T-helper 9 cell (primary cell): ENCODE results near the gene EMILIN1.

ENCODE experiments used
- DNase-seq: peaks from one replicate; pipeline ENCODE4 v3.0.0-alpha.2; 2020
- total RNA-seq, 2 donors: gene quantifications; one replicate each; lab custom pipeline; 2026; lab: John Stamatoyannopoulos, UW

Gene EMILIN1
- 0.48 to 0.63 reads per million in 2 donors for total RNA-seq

DNA sequence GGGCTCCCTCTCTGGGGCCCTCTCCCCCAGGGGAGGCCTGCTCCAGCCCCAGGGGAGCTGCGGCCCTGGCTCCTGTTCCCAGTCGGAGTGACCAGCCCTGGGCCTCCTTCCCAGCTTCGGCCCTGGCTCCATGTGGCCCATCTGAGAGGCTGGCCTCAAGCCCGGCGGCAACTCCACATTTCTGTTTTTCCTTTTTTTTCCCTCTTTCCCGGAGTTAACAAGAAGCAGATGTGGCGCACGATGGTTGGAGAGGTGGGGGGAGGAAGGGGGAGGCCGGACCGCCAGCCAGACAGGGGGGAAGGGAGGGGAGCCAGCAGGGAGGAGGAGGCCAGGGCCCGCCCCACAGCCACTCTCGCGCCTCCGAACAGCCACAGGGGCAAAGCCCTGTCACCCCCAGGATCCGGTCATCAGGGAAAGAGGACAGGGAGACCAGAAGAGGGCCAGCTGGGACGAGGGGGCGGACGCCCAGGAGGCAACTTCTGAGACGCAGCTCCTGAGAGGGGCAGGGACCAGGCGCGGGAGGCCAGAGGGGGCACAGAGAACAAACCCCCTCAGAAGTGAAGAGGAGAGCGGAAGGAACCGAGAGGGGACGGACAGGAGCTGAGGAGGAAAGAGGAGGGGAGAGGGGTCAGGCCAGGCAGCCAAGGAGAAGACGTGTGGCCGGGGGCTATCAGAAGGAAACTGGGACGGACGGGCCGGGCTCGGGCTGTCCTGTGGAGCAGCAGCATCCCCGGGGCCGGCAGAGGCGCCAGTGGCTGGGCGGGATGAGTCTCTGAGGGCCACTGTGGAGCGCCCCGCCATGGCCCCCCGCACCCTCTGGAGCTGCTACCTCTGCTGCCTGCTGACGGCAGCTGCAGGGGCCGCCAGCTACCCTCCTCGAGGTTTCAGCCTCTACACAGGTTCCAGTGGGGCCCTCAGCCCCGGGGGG, at the start of gene EMILIN1:
TSS of gene EMILIN1 (plus strand) at position 349 of the 928 bp plus-strand sequence. CDS start at position 800, 451 bp downstream.
- DNase-seq = no peak

DNA sequence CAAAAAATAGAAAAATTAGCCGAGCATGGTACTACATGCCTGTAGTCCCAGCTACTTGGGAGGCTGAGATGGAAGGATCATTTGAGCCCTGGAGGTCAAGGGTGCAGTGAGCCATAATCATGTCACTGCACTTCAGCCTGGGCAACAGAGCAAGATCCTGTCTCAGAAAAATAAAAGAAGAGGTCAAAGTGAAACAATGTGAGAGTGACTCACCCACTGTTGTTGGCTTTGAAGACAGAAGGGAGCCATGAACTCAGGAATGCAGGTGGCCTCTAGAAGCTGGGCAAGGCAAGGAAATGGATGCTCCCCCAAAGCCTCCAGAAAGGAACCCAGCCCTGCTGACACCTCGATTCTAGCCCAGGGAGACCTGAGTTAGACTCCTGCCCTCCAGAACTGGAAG, 49.4 kb upstream of the EMILIN1 start:
- DNase-seq = no peak

DNA sequence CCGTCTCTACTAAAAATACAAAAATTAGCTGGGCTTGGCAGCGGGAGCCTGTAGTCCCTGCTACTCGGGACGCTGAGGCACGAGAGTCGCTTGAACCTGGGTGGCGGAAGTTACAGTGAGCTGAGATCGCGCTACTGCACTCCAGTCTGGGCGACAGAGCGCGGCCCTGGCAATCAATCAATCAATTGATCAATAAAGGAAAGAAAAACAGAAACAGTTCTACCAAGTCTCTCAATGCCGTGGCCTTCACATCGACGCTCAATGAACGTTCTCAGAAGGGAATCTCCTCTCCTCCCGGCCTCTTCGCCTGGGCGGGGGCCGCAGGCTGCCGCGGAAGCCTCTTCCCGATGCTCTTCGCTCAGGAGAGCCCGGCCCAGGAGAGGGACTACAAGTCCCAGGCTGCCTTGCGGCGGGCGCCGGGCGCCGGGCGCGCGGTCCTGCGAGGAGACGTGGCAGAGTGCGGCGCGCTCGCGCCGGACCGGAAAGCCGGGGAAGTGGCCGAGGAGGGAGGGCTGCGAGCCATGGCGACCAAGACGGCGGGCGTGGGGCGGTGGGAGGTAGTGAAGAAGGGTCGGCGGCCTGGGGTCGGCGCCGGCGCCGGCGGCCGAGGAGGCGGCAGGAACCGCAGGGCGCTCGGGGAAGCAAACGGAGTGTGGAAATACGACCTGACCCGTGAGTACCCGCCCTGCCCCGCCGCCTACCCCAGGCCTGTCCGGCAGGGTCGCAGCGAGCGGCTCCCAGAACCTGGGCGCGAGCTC, 45.7 kb upstream of the EMILIN1 start, which contains the start of gene TMEM214:
TSS of gene TMEM214 (plus strand) at position 471 of the 758 bp plus-strand sequence. CDS start at position 522, 51 bp downstream.
- DNase-seq = peak; percentile 67

DNA sequence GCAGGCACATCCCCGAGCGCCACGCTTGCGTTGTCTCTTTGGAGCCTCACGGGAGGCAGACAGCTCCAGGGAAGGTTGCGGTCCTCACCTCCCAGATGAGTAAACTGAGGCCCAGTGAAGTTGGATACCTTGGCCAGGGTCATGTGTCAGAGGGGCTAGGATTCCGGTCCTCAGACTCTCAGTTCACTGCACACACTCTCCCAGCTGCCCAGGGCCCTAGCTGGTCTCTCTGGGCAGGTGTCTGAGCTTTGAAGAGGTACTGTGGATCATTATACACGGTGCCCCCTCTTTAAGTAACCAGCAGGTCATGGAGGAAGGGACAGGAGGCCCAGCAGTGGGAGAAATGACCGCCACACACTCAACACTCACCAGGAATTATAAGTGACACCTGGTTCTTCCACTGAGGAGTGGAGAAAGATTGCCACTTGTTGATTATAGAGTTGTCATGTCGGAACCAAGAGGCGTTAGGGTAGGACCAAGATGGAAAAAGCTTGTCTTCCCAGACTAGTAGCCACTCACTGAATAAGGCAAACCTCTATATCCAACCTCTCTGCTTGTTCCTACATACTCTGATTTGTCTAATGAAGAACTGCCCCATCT, 45.1 kb upstream of the EMILIN1 start:
- no peak for DNase-seq

DNA sequence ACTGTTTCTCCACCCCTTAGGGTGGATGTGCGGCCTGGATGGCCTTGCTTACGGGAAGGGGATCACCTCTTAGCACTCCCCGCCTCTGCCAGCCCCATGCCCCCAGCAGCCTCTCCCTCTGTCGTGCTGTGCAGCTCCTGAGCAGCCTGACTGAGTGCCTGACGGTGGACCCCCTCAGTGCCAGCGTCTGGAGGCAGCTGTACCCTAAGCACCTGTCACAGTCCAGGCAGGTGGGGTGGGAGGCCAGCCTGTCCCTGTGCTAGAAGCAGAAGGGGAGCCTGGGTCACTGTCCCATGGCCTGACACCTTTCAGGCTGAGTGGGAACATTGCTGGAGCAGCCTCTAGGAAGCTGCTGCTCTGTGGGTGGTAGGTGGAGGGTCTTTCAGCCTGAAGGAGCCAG, 40.4 kb upstream of the EMILIN1 start:
- no peak for DNase-seq

DNA sequence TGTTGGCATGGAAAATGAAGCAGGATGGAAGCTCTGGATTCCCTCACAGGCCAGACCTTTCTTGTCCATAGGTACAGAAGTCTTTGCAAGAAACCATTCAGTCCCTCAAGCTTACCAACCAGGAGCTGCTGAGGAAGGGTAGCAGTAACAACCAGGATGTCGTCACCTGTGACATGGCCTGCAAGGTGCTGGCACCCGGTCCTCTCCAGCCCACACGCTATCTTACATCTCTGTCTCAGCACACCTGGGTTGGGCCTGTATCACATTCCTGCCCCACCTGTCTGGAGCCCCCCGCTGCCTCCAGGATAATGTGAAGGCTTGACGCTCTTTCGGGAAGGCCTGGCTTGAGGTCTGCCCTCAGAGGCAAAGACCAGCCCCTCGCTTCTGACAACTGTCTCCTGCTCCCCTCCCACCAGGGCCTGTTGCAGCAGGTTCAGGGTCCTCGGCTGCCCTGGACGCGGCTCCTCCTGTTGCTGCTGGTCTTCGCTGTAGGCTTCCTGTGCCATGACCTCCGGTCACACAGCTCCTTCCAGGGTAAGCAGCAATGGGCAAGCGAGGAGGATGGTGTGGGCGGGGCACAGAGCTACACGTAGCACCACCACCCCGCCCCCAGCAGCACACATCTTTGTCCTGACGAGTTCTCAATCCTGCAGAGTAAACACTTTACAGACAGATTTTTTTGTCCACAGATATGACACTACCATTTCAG, 39.6 kb upstream of the EMILIN1 start:
- no peak for DNase-seq

DNA sequence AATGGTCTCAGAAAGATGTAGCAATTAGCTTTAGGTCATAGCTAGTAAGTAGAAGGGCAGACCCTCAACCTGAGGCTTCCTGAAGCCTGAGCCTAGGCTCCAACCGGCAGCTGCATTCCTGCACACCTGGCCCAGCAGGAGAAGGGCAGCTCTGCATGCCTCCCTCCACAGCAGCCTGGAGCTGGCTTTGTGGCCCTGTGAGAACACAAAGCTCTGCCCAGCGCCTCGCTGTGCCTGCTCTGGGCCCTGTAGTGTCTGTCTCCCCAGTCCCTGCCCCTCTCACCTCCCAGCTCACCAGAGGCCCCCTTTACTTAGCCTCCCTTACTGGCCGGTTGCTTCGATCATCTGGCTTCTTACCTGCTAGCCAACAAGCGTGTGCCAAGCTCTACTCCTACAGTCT, 39.0 kb upstream of the EMILIN1 start:
- DNase-seq = no peak

DNA sequence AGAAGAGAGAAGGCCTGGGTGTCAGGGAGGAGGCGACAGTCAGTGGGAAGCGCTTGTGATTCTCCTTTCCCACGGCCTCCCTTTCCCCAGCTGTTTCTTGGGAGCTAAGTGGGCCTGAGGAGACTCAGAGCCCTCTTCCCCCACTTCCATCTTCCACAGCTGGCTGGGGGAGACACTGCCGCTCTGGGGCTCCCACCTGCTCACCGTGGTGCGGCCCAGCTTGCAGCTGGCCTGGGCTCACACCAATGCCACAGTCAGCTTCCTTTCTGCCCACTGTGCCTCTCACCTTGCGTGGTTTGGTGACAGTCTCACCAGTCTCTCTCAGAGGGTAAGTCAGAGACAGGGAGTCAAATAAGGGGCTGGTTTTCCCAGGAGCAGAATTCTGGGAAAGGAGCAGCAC, 38.5 kb upstream of the EMILIN1 start:
- no peak for DNase-seq

DNA sequence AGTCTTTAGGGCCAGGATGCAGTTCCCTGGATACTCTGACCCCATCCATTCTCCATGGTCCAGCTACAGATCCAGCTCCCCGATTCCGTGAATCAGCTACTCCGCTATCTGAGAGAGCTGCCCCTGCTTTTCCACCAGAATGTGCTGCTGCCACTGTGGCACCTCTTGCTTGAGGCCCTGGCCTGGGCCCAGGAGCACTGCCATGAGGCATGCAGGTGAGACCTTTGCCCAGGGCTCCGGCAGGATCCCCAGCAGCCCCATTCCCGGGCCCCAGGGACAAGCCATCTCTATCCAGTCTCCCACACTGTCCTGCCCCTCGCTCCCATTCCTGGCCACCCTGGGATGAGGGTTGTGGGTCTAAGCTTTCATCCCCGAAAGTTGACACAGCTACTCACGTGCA, 38.1 kb upstream of the EMILIN1 start:
- DNase-seq = no peak

DNA sequence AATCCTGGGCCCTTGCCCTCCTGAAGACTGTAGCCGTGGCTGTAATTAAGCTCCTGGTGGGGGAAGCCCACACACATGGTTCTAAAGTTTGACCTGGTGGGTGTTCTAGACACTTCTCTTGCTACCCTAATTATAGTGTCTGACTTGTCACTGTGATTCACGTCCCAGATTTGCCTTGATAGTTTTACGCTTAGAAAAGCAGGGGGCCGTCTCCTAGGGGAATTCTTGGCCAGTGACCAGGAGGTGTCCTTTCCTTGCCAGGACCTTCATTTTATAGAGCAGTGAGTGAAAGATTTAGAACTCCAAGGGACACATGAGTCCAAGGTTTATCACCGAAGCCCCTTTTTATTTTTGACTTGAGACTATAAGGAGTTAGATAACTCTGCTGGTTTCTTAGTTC, 36.7 kb upstream of the EMILIN1 start:
- no peak for DNase-seq

DNA sequence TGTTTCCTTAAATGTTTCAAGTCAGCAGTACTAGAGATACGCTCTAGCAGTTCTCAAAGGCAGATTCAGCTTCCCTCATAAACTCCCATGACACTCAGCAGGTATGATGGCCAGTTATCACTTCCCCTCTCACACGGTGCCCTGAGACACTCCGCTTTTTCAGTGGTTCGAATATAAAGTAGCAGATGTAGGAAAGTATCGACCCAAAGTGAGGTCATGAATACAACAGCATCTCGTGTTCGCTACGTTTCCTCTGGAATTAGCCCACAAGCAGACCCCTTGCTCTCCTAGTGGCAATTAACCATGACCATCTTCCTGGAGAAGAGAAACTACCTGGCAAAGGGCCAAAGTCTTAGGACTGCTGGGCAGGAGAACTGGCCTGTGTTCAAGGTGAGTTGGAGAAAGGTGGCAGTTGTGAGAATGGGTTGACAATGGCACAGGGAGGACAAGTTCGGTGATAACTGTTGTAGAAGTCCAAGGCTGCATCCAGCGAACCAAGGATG, 36.2 kb upstream of the EMILIN1 start:
- DNase-seq = no peak

DNA sequence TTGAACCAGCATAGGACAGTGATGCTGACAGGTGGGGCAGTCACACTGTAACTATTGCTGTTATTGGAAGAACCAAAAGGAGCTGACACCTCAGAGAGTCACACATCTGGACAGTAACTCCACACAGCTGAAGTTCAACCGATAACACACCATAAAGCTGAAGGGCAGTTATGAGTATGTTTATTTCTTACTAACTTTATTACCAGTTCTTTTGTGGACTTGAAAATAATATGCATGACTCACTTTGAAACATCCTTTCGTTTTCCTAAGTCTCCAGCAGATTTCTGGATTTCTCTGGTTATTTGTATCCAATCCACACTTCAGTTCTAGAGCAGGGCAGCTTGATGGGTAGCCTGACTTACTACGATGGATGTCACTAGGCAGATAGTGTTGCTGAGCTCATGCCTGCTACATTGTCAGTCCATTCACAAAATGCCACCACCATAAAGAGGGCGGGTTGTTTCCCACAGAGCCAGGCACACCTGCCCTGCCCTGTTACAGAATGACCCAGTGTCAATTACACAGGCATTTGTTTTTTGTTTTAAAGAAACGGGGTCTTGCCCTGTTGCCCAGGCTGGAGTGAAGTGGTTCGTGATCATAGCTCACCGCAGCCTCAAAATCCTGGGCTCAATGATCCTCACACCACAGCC, 35.3 kb upstream of the EMILIN1 start:
- no peak for DNase-seq

DNA sequence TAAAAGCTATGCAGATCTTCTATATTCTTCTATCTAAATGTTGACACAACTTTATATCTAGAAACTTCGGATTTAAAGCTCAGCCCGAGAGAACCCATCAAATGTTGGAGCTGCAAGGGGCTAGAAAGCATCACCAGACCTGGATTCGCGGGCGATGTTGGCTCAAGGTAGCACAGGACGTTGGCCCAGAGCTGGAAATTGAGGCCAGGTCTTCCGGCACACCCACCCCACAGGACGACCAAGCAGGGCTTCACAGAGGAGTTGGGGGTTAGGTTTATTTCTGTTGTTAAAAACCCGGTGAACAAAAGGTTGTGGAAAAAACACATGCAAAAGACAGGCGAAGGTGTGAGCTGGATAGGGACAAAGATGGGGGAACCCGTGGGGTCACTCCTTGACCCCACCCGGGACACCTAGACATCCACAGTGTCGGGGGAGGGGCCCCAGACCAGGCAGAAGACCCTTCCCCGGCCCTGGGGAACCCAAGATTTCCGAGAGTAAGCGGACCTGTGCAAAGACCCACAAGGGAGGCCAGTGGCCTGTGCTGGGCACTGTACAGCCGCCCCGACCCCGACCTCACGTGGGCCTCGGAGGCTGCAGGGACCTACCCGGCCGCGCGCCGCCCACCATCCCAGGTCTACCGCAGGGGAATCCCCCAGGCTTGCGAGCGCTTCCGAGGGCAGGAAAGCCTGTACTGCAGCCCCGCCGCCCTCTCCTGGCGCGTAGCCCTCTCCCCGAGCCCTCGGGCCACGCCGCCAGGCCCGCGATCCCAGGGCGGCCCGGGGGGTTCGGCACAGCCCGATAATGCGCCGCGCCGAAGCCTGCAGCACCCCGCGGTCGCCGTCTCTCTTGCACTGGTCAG, 28.8 kb upstream of the EMILIN1 start:
- DNase-seq = peak; percentile 53

DNA sequence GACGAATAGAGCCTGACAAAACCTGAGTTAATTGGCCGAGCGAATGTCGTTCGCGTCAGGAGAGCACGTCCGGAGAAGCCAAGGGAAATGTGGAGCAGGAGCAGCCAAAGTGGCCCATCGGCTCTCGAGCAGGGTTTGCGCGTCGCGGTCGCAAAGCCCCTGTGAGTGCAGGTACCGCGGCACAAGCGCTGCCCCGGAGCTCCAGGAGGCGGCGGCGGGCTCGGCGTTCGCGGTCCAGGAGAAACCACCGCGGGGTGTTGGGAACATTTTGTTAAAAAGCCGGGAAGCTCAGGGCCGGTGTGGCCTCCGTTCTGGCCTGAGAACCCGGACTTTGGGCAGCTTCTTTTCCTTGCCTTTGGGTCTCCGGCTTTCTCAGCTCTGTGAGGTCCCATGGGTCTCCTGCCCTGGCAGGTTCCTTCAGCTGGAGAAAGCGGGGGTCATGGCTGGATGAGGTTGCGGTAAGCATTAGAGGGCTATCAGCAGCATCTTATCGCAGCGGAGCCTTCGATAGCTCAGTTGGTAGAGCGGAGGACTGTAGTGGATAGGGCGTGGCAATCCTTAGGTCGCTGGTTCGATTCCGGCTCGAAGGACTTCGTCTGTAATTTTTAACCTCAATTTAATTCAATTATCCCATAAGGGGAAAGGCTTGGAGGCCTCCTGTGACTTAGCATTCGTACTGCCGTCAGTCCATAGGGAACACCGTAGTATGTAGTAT, 28.0 kb upstream of the EMILIN1 start:
- DNase-seq = peak; percentile 88

DNA sequence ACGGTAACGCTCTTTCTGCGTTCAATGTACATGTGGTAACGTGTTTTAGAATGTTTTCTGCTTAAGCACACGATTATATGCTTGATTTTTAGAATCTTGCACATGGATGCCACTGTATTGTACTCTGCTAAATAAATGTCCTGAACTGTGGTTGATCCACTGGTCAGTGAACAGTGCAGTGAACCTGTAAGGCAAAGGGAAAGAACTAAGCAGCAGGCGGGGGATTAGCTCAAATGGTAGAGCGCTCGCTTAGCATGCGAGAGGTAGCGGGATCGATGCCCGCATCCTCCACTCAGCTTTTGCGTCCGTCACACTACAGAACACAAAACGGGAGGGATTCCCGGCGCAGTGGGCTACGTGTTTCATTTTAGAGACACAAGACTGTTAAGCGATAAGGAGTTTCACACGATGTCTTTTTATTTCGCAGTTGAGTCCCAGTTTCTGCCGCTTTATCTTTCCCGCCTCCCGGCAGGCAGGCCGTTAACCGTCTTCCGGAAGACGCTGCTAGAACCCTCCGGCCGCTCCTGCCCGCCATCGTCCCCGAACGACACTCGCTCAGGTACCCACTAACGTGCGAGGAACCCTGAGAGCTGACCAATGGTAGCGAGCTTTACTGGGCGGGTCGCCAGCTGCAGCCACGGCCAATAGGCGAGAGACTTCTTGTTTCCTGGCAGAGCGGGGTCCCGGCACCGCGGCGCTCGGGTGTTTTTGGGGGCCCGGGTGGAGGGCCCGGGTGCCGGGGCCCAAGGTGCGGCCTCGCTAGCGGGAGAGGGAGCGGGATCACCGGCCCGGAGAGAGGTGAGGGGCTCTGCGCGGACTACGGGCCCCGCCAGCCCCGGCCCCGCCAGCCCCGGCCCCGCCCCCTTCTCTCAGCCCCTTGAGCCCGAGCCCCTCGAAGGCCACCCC, 27.2 kb upstream of the EMILIN1 start, which contains the start of gene AGBL5:
TSS of gene AGBL5 (plus strand) at position 673 of the 906 bp plus-strand sequence. CDS start 1,291 bp downstream, outside the sequence.
- DNase-seq = peak; percentile 94

DNA sequence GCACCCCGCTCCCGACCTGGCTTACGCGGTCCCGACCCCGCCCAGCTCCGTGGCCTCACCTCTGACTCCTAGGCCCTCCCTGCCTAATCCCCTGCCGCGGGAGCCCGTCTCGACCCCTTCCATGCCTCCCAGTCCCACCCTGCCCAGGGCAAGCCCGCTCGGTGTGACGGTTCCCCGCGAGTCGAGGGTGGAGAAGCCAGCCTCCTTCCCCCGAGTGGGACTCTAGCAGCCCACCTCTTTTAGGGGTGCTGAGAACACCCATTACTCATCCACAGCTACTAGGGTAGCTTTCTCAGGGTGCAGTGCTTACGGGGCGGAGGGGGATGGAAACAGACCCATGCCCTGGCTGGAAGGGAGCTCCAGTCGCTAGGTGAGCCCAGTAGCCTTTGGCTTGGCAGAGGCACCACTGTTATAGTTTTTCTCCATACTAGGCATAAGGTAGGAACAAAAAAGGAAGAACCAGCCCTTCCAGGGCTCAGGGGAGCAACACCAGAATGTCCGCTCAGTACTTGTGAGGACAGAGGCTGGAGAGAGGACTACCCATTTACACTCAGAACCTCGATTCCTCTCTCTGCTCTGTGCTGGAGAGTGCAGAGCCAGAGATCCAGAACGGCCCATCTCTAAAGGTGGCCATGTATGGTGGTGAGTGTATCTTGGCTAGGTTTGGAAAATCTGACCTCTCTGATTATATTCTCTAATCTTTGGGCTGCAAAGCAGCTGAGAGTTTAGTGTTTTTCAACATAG, 26.3 kb upstream of the EMILIN1 start:
- no peak for DNase-seq

DNA sequence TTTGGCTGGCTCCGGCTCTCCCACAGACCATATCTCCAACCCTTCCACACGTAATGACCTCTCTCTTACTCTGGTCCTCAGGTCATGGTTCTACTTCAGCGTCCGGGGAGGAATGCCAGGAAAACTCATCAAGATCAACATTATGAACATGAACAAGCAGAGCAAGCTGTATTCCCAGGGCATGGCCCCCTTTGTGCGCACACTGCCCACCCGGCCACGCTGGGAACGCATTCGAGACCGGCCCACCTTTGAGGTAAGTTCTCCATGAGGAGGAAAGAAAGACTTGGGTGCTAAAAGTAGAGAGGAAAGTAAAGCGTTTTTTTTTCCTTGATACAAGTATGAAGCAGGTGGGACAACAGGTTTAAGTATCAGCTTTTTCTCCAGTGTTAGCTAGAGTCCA, 25.1 kb upstream of the EMILIN1 start:
- no peak for DNase-seq

DNA sequence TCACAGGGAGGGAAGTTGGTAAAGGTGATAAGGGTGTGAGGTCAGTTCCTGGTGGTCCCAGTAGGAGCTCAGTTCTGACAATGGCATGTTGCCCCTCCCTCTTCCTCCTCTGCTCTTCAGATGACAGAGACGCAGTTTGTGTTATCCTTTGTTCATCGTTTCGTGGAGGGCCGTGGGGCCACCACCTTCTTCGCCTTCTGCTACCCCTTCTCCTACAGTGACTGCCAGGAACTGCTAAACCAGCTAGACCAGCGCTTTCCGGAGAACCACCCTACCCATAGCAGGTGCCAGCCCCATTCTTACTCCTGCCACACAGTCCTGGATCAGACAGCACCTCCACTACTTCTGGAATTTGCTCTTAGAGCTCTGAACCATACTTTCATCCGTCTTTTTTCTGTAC, 24.6 kb upstream of the EMILIN1 start:
- no peak for DNase-seq
